ENCODE measurements around the gene NEK7. TPM values are rescaled to one million over a fixed set of nuclear protein-coding genes. Genes with fewer than 3 reads are reported as not detected.

NEK7 gene
- total and polyA plus RNA-seq, 2 of the 8 experiments (the other 6 are each of a cell fraction or from before 2014, with no cell fraction given): 5.1 to 10.0 TPM

- no peak overlapping the region for H4K8ac ChIP-seq (ENCODE audit: extremely low read depth, insufficient read depth, low read length)
- no peak overlapping the region; the same call in 1 of the 2 replicates for H3K27ac ChIP-seq (ENCODE audit: low read depth, low read length)
- H3K9me3 ChIP-seq (ENCODE audit: insufficient read depth in 2 of 2, low read depth in 1 of 2, low read length in 1 of 2): no peaks in the 10 kb centered on the region
- H2AK5ac ChIP-seq (ENCODE audit: low read depth, low read length): no peak overlapping the region
- H2BK120ac ChIP-seq (replicated peaks; ENCODE audit: low read depth, low read length): no peak overlapping the region
- FAIRE-seq (no peak), DNase-seq (ENCODE audit: low read depth in 1 of 2, low spot score in 2 of 2) (no peak)
- H3K23ac ChIP-seq (ENCODE audit: insufficient read length): no peak overlapping the region
- H3K4me3 ChIP-seq (ENCODE audit: extremely low read depth in 1 of 4, insufficient read depth in 2 of 4, low read depth in 3 of 4, low read length in 4 of 4): no peak overlapping the region
- no peak overlapping the region for H4K91ac ChIP-seq (replicated peaks; ENCODE audit: insufficient read length, low read length)
- no peaks in the 10 kb centered on the region for H3K27me3 ChIP-seq (replicated peaks in 1 of 4; ENCODE audit: control insufficient read depth in 3 of 4, extremely low read depth in 1 of 4, insufficient read depth in 3 of 4, low read length in 3 of 4)
- no peaks in the 10 kb centered on the region for H3K36me3 ChIP-seq (ENCODE audit: control insufficient read depth in 2 of 4, insufficient read depth in 4 of 4, low read length in 3 of 4)
- no peak overlapping the region for H2BK15ac ChIP-seq (ENCODE audit: low read length)
- H3K23me2 ChIP-seq (ENCODE audit: low read depth, low read length): no peaks in the 10 kb centered on the region
- H3K18ac ChIP-seq (ENCODE audit: extremely low read depth, low read length): no peak overlapping the region
- H3K4ac ChIP-seq (replicated peaks; ENCODE audit: insufficient read length, low read depth, low read length): no peak overlapping the region
- H3K4me1 ChIP-seq (replicated peaks in 1 of 4; ENCODE audit: control insufficient read depth in 3 of 4, insufficient read depth in 4 of 4, low read length in 3 of 4): peaks cover 0 to 4% (median 1%) of the 10 kb centered on the region in 4 experiments; a peak in 3 of 7 replicates
- no peak overlapping the region for H3K56ac ChIP-seq (replicated peaks; ENCODE audit: insufficient read length, low read depth, low read length)
- WGBS, 2 experiments (ENCODE audit: extremely low coverage in 1 of 2, insufficient coverage in 1 of 2, insufficient read length in 1 of 2, insufficient replicate concordance in 2 of 2, low coverage in 1 of 2, low lambda C conversion rate in 2 of 2, missing lambda C conversion rate in 1 of 2): 83% methylated on average over 2 of the region's 2 CpGs; no CpG with 5 or more reads in 1 of the 2 experiments
- H3K9ac ChIP-seq (replicated peaks in 1 of 4; ENCODE audit: extremely low read depth in 1 of 4, low read depth in 3 of 4, low read length in 3 of 4): no peak overlapping the region
- no peak overlapping the region for H3K14ac ChIP-seq (ENCODE audit: insufficient read length)
- no peaks in the 10 kb centered on the region for H4K20me1 ChIP-seq (replicated peaks in 1 of 2; ENCODE audit: control insufficient read depth in 1 of 2, insufficient read depth in 2 of 2, low read length in 2 of 2)
- H3K4me2 ChIP-seq (ENCODE audit: insufficient read depth in 1 of 2, low read depth in 2 of 2, low read length in 2 of 2): no peak overlapping the region
- no peak overlapping the region for H2BK20ac ChIP-seq (ENCODE audit: low read length)
- no peaks in the 10 kb centered on the region for H3K79me1 ChIP-seq (ENCODE audit: low read depth, low read length)
- ChIA-PET CTCF (ENCODE audit: partially characterized antibody) (no interaction called here), POLR2A (ENCODE audit: partially characterized antibody) (no interaction called here)
- no peak overlapping the region for H2AFZ ChIP-seq (ENCODE audit: low read length)
- H3K79me2 ChIP-seq (ENCODE audit: control insufficient read depth in 1 of 2, insufficient read depth in 2 of 2, low read length in 2 of 2): peaks cover 0 to 2% of the 10 kb centered on the region in 2 experiments; a peak in 1 of 4 replicates
- H2BK5ac ChIP-seq (ENCODE audit: low read depth, low read length): no peak overlapping the region
- no peak overlapping the region for H4K5ac ChIP-seq (ENCODE audit: insufficient read length, low read depth, low read length)
- H2BK12ac ChIP-seq (ENCODE audit: low read depth, low read length): no peak overlapping the region
- no peak for TF ChIP-seq POU5F1 (IDR thresholded peaks at IDR 0.05; ENCODE audit: low read depth, low read length)
- TF ChIP-seq RNF2 (IDR thresholded peaks at IDR 0.05; ENCODE audit: borderline replicate concordance, low read depth, low read length, missing control alignments, poor library complexity, severe bottlenecking): no peak
- TF ChIP-seq PHF8 (conservative IDR thresholded peaks at IDR 0.05; ENCODE audit: low read depth, low read length): no peak
- TF ChIP-seq POLR2AphosphoS5 (IDR thresholded peaks at IDR 0.05; ENCODE audit: low read depth, low read length): no peak
- no peak for TF ChIP-seq CHD1 (IDR thresholded peaks at IDR 0.05; ENCODE audit: low read depth, low read length)
These were observed 72.1 kb downstream of the NEK7 start for GRCh38 chr1:198228925-198229324.

Measured in H1 (cell line).